Psoas muscle (tissue), 8 donors: ENCODE data around the gene FGD2. TPM values are rescaled to one million over a fixed set of nuclear protein-coding genes. Genes with fewer than 3 reads are reported as not detected.

ENCODE experiments used
- ATAC-seq, 4 donors: fragments of 200-7000 bp; cut with Tn5 transposase; one replicate each; pipeline ENCODE4 v1.9.1; 2020; ENCODE audit warnings: moderate library complexity in 3 of 4, mild to moderate bottlenecking in 2 of 4
- DNase-seq, 2 donors: peaks; one replicate each; pipeline ENCODE4 v3.0.0-alpha.2; 2020
- H3K27ac ChIP-seq: fragments of 200-600 bp; one replicate; pipeline ENCODE4 v1.8.0; 2022
- H3K27me3 ChIP-seq, 3 donors: fragments of 200-600 bp in 1 of 3; one replicate each; pipeline versions ENCODE4 v1.6.1 to v1.8.0; 2013 to 2022; ENCODE audit warnings: low read length in 2 of 3, mild to moderate bottlenecking in 2 of 3, moderate library complexity in 1 of 3; ENCODE audit not compliant: insufficient read depth in 3 of 3
- H3K36me3 ChIP-seq, 2 donors: fragments of 200-600 bp in 1 of 2; one replicate each; pipeline versions ENCODE4 v1.6.1 to v1.8.0; 2013 to 2022; ENCODE audit warnings: low read depth in 1 of 2, mild to moderate bottlenecking in 1 of 2, moderate library complexity in 1 of 2; ENCODE audit not compliant: insufficient read depth in 1 of 2
- H3K4me1 ChIP-seq: fragments of 200-600 bp; one replicate; pipeline ENCODE4 v1.8.0; 2022
- H3K4me3 ChIP-seq: fragments of 200-600 bp; one replicate; pipeline ENCODE4 v1.8.0; 2022; ENCODE audit warnings: mild to moderate bottlenecking
- H3K9me3 ChIP-seq: fragments of 200-600 bp; one replicate; pipeline ENCODE4 v1.8.0; 2022
- WGBS, 3 donors: extraction: QIAGEN DNeasy Blood & Tissue Kit; methylation state at CpG; one replicate each; pipeline versions ENCODE4 v1.1.6 to v1.1.7; 2013; 5-methylcytosine and 5-hydroxymethylcytosine counted together
- intact Hi-C, 2 donors: fragments of 100-400 bp; cut with DNase I; formaldehyde crosslinking; loops; one replicate each; pipeline versions ENCODE4 v1.11.0 to v1.14.2; 2022
- polyA plus RNA-seq, 3 donors: library from polyadenylated mRNA; stranded (reverse); fragments of 200-250 nt; gene quantifications; one replicate each; pipeline ENCODE4 v1.2.3, GENCODE V29; 2013
- total RNA-seq, 4 donors: library from RNA; stranded (reverse); fragmentation: NEBNext Ultra II Directional in 2 of 4; extraction: Animal tissue kit (Norgen Biotek cat#: 25700) in 2 of 4; gene quantifications; one replicate each; pipeline versions ENCODE4 v1.2.1 to v1.2.4, GENCODE V29; 2021 to 2023
- TF ChIP-seq, protein P1 (sequence below): fragments of 200-600 bp; IDR thresholded peaks from one replicate; pipeline ENCODE4 v1.8.0; 2022; ENCODE audit warnings: antibody characterized with exemption
- donor health status: healthy with polysubstance abuse.
- donor health status: DM: no; HTN: no; CAD: no; lungs with moderate emphysema.
- donor health status: Bipolar disorder and iron deficiency.
- donor health status: healthy.
- donor health status: DM: yes; HTN: yes; CAD: no.
- donor health status: DM: no; HTN: no; CAD: no.
- donor health status: DM: no; HTN: no; CAD: no.
- donor health status: DM: yes; HTN: yes; CAD: no.

Gene FGD2
- total and polyA plus RNA-seq, 7 donors, result 0.75 to 4.2 (median 1.7) TPM

DNA sequence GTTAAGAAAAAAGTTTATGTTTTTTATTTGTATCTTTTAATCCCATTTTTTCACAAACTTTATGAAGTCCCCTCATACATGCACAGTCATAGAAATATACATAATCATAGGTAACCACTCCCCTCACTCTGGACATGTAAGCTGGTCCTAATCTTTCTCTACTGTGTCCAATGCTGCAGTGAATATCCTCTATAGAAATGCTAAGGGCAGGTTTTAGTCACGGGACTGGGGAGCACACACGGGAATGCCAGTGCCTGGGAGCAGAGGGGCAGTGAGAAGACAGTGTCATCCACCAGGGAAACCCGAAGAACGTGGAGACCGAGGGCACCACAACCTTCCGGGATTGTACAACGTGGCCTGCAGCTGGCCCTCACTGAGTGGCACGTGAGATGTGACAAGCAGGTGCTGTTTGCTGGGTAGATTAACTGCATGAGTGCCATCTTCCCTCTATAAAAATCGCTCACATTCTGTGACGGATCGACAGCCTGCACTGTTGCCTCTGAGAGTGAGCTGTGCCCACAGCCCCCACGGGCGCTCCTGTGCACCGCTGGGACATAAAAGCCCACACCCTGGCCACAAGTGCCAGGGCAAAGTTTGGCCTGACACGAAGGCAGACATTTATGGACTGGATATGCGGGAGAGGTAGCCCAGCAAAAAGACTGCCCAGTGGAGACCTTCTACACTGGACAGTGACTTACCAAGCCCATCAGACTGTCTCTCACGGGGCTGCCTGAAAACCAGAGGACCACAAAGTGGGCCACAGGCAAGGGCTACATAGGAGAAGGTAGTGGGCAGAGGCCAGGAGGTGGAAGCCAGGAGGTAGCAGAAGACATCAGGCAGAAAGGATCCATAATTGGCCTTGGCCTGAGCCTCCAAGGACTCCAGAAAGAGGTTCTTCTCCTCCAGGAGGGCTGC lies 63.2 kb downstream of the FGD2 start:
- intact Hi-C loops, result no loop called here
- DNase-seq (peak; percentile 34 to 36), ATAC-seq (peak; percentile 77 to 87 (median 86))
- WGBS, 3 donors, result 43 to 52% (median 44%) methylated on average over 17 of the region's 17 CpGs
- Histone ChIP-seq H3K36me3 (no peaks in the 10 kb centered on the region), H3K4me1 (peaks cover 1% of the 10 kb centered on the region), H3K4me3 (no peak overlapping the region), H3K27me3 (no peaks in the 10 kb centered on the region), H3K27ac (peak overlapping the region; percentile 4), H3K9me3 (no peaks in the 10 kb centered on the region)
- TF ChIP-seq, protein P1, sequence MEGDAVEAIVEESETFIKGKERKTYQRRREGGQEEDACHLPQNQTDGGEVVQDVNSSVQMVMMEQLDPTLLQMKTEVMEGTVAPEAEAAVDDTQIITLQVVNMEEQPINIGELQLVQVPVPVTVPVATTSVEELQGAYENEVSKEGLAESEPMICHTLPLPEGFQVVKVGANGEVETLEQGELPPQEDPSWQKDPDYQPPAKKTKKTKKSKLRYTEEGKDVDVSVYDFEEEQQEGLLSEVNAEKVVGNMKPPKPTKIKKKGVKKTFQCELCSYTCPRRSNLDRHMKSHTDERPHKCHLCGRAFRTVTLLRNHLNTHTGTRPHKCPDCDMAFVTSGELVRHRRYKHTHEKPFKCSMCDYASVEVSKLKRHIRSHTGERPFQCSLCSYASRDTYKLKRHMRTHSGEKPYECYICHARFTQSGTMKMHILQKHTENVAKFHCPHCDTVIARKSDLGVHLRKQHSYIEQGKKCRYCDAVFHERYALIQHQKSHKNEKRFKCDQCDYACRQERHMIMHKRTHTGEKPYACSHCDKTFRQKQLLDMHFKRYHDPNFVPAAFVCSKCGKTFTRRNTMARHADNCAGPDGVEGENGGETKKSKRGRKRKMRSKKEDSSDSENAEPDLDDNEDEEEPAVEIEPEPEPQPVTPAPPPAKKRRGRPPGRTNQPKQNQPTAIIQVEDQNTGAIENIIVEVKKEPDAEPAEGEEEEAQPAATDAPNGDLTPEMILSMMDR, result no peak

DNA sequence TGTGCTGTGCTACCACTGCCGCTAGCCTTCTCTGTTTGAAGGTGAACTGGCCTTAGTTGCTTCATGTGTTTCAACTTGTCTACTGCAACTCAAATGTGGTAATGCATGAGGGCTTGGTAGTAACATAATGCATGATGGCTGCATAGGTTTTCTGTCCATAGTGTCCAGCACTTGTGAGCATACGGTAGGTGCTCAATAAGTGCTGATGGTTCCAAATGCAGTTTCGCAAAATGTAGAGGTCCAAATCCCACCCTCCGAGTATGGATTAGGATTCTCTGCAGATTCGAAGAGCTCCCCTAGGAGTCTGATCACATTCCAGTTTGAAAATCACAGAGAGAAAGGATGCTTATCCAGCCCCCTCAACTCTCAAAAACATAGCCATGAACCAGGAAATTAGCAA lies 64.2 kb downstream of the FGD2 start:
- intact Hi-C loops, result no loop called here
- no peaks in the 10 kb centered on the region for H3K27me3 ChIP-seq

DNA sequence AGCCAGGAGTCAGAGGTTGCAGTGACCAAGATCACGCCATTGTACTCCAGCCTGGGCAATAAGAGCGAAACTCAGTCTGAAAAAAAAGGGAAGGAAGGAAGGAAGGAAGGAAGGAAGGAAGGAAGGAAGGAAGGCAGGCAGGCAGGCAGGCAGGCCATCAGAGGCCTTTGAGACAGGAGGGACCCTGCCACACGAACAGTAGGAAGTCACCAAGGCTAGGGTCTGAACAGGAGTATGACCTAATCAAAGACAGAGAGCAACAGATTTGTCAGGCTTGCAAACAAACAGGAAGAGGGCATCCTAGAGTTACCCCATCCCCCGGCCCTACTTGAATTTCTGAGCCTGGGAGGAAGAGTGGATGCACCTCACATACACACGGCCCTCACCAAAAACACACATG lies 67.1 kb downstream of the FGD2 start:
- Histone ChIP-seq H3K27me3 (no peaks in the 10 kb centered on the region), H3K27ac (no peak overlapping the region), H3K4me1 (peaks cover 10% of the 10 kb centered on the region), H3K4me3 (no peak overlapping the region), H3K9me3 (no peaks in the 10 kb centered on the region), H3K36me3 (no peaks in the 10 kb centered on the region)
- TF ChIP-seq, protein P1, result no peak
- WGBS, 3 donors, result 81 to 84% (median 82%) methylated on average over 3 to 5 of the region's 5 CpGs
- intact Hi-C loops, result no loop called here
- DNase-seq (peak in 1 of 2 donors; percentile 7), ATAC-seq (no peak)

More for the DNA sequence above, 64.2 kb downstream of the FGD2 start:
- peaks cover 9% of the 10 kb centered on the region for H3K4me1 ChIP-seq
- DNase-seq (peak in 1 of 2 donors; percentile 6), ATAC-seq (no peak)
- H3K4me3 ChIP-seq, result no peak overlapping the region
- WGBS, 3 donors, result 84 to 92% (median 88%) methylated on average over 5 of the region's 5 CpGs
- no peaks in the 10 kb centered on the region for H3K9me3 ChIP-seq
- TF ChIP-seq, protein P1, result no peak
- no peak overlapping the region for H3K27ac ChIP-seq
- no peaks in the 10 kb centered on the region for H3K36me3 ChIP-seq

DNA sequence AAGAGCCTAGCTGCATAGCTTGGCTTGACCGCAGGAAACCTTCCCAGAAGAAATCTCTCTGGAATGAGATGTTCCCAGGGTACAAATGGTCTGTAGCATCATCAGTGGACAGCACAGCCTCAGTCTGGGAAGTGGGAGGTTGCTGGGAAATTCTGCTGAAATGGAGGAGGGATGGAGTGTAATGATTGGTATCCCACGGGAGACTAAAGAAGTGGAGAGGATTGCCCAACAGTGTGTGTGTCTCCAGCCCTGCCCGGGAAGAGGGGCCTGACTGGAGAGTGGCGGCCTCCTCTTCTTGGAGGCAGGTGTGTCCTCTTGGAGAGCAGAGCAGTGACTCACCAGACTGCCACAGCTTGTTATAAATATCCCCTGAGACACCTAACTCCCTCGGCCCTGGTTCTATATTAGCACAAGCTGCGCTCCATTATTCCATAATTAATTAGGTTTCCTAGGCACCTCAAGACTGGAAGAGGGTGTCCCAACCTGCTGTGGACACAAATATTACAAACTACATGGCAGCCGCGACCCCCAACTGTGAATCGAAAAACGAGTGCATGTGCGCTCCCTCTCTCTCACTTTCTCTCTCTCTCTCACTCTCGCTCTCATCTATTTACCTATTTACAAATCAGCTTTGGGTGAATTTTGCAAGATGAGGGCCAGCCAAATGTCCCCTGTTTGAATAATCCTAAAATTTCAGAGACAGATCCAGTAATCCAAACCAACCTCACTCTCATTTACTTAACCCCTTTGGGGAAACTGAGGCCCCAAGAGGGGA lies 68.8 kb downstream of the FGD2 start:
- Histone ChIP-seq H3K27ac (peak overlapping the region; percentile 79), H3K4me1 (peaks cover 10% of the 10 kb centered on the region), H3K9me3 (no peaks in the 10 kb centered on the region), H3K4me3 (no peak overlapping the region), H3K27me3 (no peaks in the 10 kb centered on the region), H3K36me3 (no peaks in the 10 kb centered on the region)
- DNase-seq (peak; percentile 77 to 87), ATAC-seq (peak; percentile 96 to 98 (median 96))
- TF ChIP-seq, protein P1, result no peak
- intact Hi-C loops, result loop anchor here in 1 of 2 donors (1.0 kb wide), 1 partner anchor 57 kb away; no protein-coding TSS in a partner anchor
- 52 to 61% (median 55%) methylated on average over 12 of the region's 12 CpGs for WGBS, 3 donors
